Measurements from ENCODE around the gene TRRAP.
"Not testable (repeated sequence)": the region's sequence is repeated elsewhere in the genome, so short reads cannot be mapped to it uniquely, and the experiment has no call there.

GRCh38 chr7:99046262-99046661 is 167.9 kb downstream of the TRRAP start:
- TF ChIP-seq CTCF (tag by site-specific recombination; IDR thresholded peaks at IDR 0.05); REST (tag by site-specific recombination; IDR thresholded peaks at IDR 0.05); ZNF514 (tag by site-specific recombination; IDR thresholded peaks at IDR 0.05); ZNF654 (tag by site-specific recombination; IDR thresholded peaks at IDR 0.05; ENCODE audit: low read depth); PBX3 (CRISPR knock-in tag; IDR thresholded peaks at IDR 0.05); ZNF626 (tag by site-specific recombination; IDR thresholded peaks at IDR 0.05); HOXA7 (CRISPR knock-in tag; IDR thresholded peaks at IDR 0.05; ENCODE audit: borderline replicate concordance); ZNF610 (tag by site-specific recombination; IDR thresholded peaks at IDR 0.05; ENCODE audit: borderline replicate concordance); ZNF501 (tag by site-specific recombination; IDR thresholded peaks at IDR 0.05); ZNF10 (tag by site-specific recombination; IDR thresholded peaks at IDR 0.05); KLF9 (tag by site-specific recombination; IDR thresholded peaks at IDR 0.05; ENCODE audit: low read depth); SETDB1 (IDR thresholded peaks at IDR 0.05; ENCODE audit: insufficient read length, low read length): not testable (repeated sequence)

Data from HEK293 (cell line).